ENCODE data around the gene ADAMTS16.

Gene ADAMTS16

DNA sequence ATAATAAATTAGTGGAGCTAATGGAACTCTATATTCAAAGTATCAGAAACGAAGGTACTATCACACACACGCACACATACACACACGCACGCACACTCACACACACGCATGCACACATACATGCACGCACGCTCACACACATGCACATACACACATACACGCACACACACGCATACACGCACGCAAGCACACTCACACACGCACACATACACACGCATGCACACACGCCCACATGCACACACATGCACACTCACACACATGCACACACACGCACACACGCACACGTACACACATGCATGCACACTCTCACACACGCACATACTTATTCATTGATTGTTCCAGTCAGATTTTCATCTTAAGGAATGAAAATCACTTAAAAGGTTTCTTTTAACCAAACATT is 212.5 kb downstream of the ADAMTS16 start:
- TF ChIP-seq, protein P1, sequence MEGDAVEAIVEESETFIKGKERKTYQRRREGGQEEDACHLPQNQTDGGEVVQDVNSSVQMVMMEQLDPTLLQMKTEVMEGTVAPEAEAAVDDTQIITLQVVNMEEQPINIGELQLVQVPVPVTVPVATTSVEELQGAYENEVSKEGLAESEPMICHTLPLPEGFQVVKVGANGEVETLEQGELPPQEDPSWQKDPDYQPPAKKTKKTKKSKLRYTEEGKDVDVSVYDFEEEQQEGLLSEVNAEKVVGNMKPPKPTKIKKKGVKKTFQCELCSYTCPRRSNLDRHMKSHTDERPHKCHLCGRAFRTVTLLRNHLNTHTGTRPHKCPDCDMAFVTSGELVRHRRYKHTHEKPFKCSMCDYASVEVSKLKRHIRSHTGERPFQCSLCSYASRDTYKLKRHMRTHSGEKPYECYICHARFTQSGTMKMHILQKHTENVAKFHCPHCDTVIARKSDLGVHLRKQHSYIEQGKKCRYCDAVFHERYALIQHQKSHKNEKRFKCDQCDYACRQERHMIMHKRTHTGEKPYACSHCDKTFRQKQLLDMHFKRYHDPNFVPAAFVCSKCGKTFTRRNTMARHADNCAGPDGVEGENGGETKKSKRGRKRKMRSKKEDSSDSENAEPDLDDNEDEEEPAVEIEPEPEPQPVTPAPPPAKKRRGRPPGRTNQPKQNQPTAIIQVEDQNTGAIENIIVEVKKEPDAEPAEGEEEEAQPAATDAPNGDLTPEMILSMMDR (IDR thresholded peaks at IDR 0.05; ENCODE audit: borderline replicate concordance, insufficient read depth, low read depth, low read length), result no peak
- no peak overlapping the region for H3K4me3 ChIP-seq (ENCODE audit: low read depth, low read length)

DNA sequence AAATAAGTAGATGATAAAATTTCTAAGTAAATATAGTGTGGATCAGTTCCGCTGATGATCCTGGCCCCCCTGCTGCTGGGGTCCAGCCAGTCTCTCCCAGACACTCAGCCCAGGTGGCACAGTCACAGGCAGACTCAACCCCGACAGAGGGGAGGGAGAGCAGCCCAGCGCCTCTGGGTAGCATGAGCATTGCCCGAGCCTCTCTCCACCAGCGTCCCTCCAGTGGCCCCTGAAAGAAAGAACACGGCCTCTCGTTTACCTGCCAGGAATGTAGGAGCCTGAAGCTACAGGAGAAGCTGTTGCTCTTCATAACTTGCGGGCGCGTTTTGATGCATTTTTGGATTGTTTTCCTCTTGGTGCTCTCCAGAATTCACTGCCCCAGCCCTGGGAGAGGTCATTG is 213.6 kb downstream of the ADAMTS16 start:
- no peak overlapping the region for H3K4me3 ChIP-seq (ENCODE audit: low read depth, low read length)
- TF ChIP-seq, protein P1 (IDR thresholded peaks at IDR 0.05; ENCODE audit: borderline replicate concordance, insufficient read depth, low read depth, low read length), result no peak

DNA sequence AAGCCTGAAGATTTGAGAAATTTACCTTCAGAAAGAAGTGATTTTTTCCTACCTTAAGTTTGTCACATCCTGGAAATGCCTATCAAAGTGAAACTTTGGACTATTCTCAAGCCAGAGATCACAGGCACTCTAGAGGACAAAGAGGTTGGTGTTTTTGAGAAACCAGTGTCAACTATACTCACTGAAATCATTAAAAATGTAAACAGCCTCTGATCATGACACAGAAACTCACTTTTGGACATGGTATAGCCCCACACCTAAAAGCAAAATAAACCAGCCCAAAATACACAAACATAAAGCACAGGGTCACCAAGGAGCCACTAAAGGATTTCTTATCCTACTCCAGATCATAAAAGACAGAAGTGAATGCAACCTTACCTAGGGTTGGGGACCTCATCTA is 216.6 kb downstream of the ADAMTS16 start:
- H3K4me3 ChIP-seq (ENCODE audit: low read depth, low read length), result no peak overlapping the region
- TF ChIP-seq, protein P1 (IDR thresholded peaks at IDR 0.05; ENCODE audit: borderline replicate concordance, insufficient read depth, low read depth, low read length), result no peak

DNA sequence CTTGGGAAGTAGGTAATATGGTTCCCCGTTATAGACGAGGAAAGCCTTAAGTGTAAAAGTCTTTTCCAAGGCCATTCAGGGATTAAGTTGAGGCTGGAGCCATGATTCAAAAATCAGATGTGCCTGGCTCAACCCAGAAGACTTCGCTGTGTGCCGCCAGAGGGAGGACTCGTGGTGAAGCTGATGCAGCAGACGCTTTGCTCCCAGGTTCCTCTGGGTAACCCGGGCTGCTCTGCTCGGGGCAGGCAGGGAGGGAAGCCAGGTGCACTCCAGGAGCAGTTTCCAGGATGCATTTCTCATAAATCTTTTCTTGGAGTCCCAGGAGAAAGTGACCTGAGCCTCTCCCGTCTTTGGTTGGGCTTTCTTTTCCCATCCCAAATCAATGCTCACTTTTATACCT is 219.5 kb downstream of the ADAMTS16 start:
- TF ChIP-seq, protein P1 (IDR thresholded peaks at IDR 0.05; ENCODE audit: borderline replicate concordance, insufficient read depth, low read depth, low read length), result no peak
- H3K4me3 ChIP-seq (ENCODE audit: low read depth, low read length), result no peak overlapping the region

DNA sequence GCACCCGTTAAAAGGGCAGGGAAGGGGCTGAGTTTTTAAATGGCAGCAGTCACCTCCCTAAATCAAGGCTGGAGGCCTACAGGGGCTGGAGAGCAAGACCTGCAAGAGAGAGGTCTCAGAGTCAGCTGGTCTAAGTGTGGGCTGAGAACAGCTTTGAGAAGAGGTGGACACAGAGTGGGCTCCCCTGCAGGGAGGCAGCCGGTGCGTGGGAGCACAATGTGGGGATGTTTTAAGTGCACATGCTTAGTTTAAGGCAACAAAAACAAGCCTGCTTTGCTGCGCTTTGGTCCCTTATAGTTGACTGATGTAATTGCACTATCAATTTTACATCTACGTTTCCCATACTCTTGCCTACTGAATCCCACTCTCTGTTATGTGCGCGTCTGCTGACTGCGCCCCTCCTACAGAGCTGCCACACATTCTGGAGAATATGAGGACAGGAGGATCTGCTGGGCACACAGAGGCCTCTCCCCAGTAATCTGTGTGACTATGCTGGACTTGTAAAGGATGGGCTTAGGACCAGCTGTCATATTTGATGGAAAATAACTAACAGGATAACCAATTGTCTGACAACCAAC is 220.3 kb downstream of the ADAMTS16 start:
- H3K4me3 ChIP-seq (ENCODE audit: low read depth, low read length), result no peak overlapping the region
- TF ChIP-seq, protein P1 (IDR thresholded peaks at IDR 0.05; ENCODE audit: borderline replicate concordance, insufficient read depth, low read depth, low read length), result no peak

DNA sequence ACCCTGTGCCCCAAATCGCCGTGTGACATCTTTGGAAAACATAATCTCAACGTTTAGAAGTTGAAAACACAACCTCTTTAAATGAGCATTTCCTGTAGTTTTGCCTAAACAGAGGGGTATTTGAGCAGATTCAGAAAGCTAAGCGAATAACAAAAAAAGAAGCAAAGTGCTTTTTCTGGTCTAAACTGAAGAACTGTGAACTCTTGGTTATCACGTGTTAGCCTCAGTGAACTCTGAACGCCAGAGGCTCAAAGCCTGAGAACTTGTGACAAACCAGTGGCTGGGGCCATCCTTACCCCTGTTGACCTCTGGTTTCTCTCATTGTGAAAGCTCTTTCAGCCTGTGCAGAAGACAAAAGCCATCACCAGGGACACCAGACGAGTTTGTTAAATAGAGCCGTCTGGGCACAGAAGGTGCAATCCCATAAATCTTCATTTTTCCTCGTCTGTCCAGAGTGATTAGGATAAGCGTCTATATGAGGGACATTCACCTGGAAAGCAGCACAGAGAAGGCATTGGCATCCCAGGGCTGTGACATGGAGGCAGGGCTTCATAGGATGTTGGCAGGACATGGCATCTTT is 220.9 kb downstream of the ADAMTS16 start:
- no peak overlapping the region for H3K4me3 ChIP-seq (ENCODE audit: low read depth, low read length)
- TF ChIP-seq, protein P1 (IDR thresholded peaks at IDR 0.05; ENCODE audit: borderline replicate concordance, insufficient read depth, low read depth, low read length), result no peak

DNA sequence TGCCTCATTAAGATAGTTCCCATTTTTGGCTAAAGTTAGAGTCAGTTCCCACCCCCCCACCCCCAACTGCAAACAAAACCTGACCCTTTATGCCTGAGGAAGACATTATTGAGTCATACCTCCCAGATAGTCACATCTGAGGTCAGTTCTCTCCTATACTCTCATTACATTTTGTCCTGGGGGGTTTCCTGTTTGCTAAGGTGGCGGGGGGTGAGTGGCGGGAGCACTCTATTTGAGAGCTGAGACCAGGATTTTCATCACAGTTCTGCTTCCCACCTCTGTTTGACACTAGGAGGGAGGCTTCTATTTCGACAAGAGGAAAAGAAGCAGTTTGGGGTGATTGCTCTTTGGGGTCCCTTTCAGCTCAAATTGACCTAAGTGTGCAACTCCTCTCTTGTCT is 222.9 kb downstream of the ADAMTS16 start:
- TF ChIP-seq, protein P1 (IDR thresholded peaks at IDR 0.05; ENCODE audit: borderline replicate concordance, insufficient read depth, low read depth, low read length), result no peak
- H3K4me3 ChIP-seq (ENCODE audit: low read depth, low read length), result no peak overlapping the region

Measured in GM12875 (cell line).